Calu3 (cell line): ENCODE results near the gene ADAMTSL3. TPM values are rescaled to one million over a fixed set of nuclear protein-coding genes. Genes with fewer than 3 reads are reported as not detected.

Experiments
- BruUV-seq: library from RNA; stranded (reverse); fragments of 400-500 nt; replicated peaks from 2 replicates; lab custom pipeline; 2021; lab: Mats Ljungman, UMichigan
- CTCF ChIA-PET: fragments of 300-600 bp; sonication (Branson Sonifier 250); formaldehyde crosslinking; loops from one replicate; lab custom pipeline; 2022; ENCODE audit warnings: antibody characterized with exemption; lab: Charles Lee
- DNase-seq: peaks from one replicate; pipeline ENCODE4 v3.0.0; 2022
- H3K27ac Mint-ChIP-seq: one replicate; pipeline ENCODE4 v1.8.0; 2022; ENCODE audit warnings: mixed read lengths; ENCODE audit not compliant: unreplicated experiment
- H3K27me3 Mint-ChIP-seq: one replicate; pipeline ENCODE4 v1.8.0; 2022; ENCODE audit warnings: mixed read lengths; ENCODE audit not compliant: unreplicated experiment
- H3K36me3 Mint-ChIP-seq: one replicate; pipeline ENCODE4 v1.8.0; 2022; ENCODE audit warnings: mild to moderate bottlenecking, moderate library complexity, mixed read lengths; ENCODE audit not compliant: insufficient read depth, unreplicated experiment
- H3K4me1 Mint-ChIP-seq: one replicate; pipeline ENCODE4 v1.8.0; 2022; ENCODE audit warnings: mild to moderate bottlenecking, low read depth, mixed read lengths; ENCODE audit not compliant: unreplicated experiment
- H3K4me3 Mint-ChIP-seq: one replicate; pipeline ENCODE4 v1.8.0; 2022; ENCODE audit warnings: mild to moderate bottlenecking, low read depth, moderate library complexity, mixed read lengths; ENCODE audit not compliant: unreplicated experiment
- H3K9me3 Mint-ChIP-seq: one replicate; pipeline ENCODE4 v1.8.0; 2022; ENCODE audit warnings: low read depth, mixed read lengths; ENCODE audit not compliant: unreplicated experiment
- intact Hi-C: fragments of 100-400 bp; cut with micrococcal nuclease; formaldehyde crosslinking; loops from one replicate; pipeline ENCODE4 v1.10.0; 2022; ENCODE audit not compliant: unreplicated experiment
- total RNA-seq: library from RNA; stranded (reverse); gene quantifications from 2 replicates; pipeline ENCODE4 v1.2.3, GENCODE V29; 2022
- TF ChIP-seq, protein P1 (sequence below): fragments of 200-600 bp; IDR thresholded peaks from one replicate; pipeline ENCODE4 v1.8.0; 2022; ENCODE audit warnings: antibody characterized with exemption; ENCODE audit not compliant: unreplicated experiment

Gene ADAMTSL3
- total RNA-seq, 1 experiment from 2014 or later, result 2.4 TPM

GRCh38 chr15:83940136-83940535 is 286.2 kb downstream of the ADAMTSL3 start:
- Mint-ChIP-seq H3K4me1 (no peaks in the 10 kb centered on the region), H3K36me3 (no peaks in the 10 kb centered on the region), H3K27me3 (no peaks in the 10 kb centered on the region), H3K9me3 (no peaks in the 10 kb centered on the region), H3K4me3 (no peak overlapping the region), H3K27ac (no peak overlapping the region)
- BruUV-seq, result no TSS peak
- intact Hi-C loops, result no loop called here
- no peak for DNase-seq
- CTCF ChIA-PET, result interaction anchor here (0.6 kb wide), 1 partner anchor 8 kb away, joined by 3 read pairs; no protein-coding TSS in a partner anchor
- TF ChIP-seq, protein P1, sequence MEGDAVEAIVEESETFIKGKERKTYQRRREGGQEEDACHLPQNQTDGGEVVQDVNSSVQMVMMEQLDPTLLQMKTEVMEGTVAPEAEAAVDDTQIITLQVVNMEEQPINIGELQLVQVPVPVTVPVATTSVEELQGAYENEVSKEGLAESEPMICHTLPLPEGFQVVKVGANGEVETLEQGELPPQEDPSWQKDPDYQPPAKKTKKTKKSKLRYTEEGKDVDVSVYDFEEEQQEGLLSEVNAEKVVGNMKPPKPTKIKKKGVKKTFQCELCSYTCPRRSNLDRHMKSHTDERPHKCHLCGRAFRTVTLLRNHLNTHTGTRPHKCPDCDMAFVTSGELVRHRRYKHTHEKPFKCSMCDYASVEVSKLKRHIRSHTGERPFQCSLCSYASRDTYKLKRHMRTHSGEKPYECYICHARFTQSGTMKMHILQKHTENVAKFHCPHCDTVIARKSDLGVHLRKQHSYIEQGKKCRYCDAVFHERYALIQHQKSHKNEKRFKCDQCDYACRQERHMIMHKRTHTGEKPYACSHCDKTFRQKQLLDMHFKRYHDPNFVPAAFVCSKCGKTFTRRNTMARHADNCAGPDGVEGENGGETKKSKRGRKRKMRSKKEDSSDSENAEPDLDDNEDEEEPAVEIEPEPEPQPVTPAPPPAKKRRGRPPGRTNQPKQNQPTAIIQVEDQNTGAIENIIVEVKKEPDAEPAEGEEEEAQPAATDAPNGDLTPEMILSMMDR, result no peak

DNA sequence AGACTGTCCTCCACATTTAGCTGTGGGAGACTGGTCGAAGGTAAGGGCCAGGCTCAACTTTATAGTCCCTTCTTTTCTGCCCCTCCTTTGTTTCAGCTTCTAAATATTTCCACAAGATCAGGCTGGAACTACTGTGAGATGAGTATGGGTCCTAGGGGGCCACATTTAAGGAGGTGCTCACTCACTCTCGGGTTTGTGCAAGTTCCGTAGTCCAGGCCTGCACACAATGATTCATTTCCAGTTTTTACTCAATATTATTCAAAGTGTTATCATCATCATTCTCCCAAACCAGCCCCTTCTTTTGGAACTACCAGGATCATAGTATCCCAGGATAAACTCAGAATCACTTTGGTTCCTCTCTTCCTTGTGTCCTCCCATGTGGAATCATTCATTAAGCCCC is 289.1 kb downstream of the ADAMTSL3 start:
- no peaks in the 10 kb centered on the region for H3K9me3 Mint-ChIP-seq
- H3K27ac Mint-ChIP-seq, result no peak overlapping the region
- TF ChIP-seq, protein P1, result no peak
- no peaks in the 10 kb centered on the region for H3K36me3 Mint-ChIP-seq
- H3K4me3 Mint-ChIP-seq, result no peak overlapping the region
- no peak for DNase-seq
- BruUV-seq, result no TSS peak
- CTCF ChIA-PET, result no interaction called here
- H3K27me3 Mint-ChIP-seq, result no peaks in the 10 kb centered on the region
- intact Hi-C loops, result no loop called here
- H3K4me1 Mint-ChIP-seq, result no peaks in the 10 kb centered on the region

DNA sequence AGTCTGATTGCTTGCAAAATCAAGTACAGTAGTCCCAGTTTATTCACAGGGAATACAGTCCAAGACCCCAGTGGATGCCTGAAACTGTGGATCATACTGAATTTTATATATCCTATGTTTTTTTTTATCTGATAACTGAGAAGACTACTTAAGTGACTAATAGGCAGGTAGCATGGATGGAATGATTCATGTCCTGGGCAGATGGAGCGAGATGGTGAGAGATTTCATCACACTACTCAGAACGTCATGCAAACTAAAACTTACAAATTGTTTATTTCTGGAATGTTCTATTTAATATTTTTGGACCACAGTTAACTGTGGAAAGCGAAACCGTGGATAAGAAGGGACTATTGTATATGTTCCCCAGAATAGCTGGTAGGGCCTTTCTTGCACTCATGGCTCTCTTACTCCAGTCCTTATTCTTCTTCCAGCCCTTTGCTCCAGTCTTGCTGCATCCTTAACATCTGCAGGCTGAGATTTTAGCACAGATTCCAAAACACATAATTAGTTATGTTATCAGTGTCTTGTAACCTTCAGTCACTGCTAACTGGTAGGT is 290.0 kb downstream of the ADAMTSL3 start:
- Mint-ChIP-seq H3K27me3 (no peaks in the 10 kb centered on the region), H3K9me3 (no peaks in the 10 kb centered on the region), H3K4me1 (no peaks in the 10 kb centered on the region), H3K36me3 (no peaks in the 10 kb centered on the region), H3K4me3 (no peak overlapping the region), H3K27ac (no peak overlapping the region)
- TF ChIP-seq, protein P1, result no peak
- BruUV-seq, result no TSS peak
- DNase-seq, result no peak
- CTCF ChIA-PET, result no interaction called here
- intact Hi-C loops, result no loop called here

- Mint-ChIP-seq H3K4me3 (no peak overlapping the region), H3K36me3 (no peaks in the 10 kb centered on the region), H3K27ac (no peak overlapping the region), H3K27me3 (no peaks in the 10 kb centered on the region), H3K9me3 (peaks cover 3% of the 10 kb centered on the region), H3K4me1 (no peaks in the 10 kb centered on the region)
- no peak for DNase-seq
- no TSS peak for BruUV-seq
- intact Hi-C loops, result no loop called here
- CTCF ChIA-PET, result interaction anchor here (0.6 kb wide), 1 partner anchor 63 kb away, joined by 3 read pairs; no protein-coding TSS in a partner anchor
- TF ChIP-seq, protein P1, result no peak
Measured at GRCh38 chr15:83947156-83947555, 293.2 kb downstream of the ADAMTSL3 start.
